HUDEP-2 (cell line): ENCODE measurements around the gene MCM6.
A peak's percentile ranks its signal among the peaks of the same experiment; 100 is the strongest.
"Not testable (repeated sequence)": the region's sequence is repeated elsewhere in the genome, so short reads cannot be mapped to it uniquely, and the experiment has no call there.

Experiments
- DNase-seq, 76 experiments: peaks; one replicate each; lab custom pipeline; 2025; ENCODE audit not compliant: unreplicated experiment in 76 of 76; lab: John Stamatoyannopoulos, UW

MCM6 gene

DNA sequence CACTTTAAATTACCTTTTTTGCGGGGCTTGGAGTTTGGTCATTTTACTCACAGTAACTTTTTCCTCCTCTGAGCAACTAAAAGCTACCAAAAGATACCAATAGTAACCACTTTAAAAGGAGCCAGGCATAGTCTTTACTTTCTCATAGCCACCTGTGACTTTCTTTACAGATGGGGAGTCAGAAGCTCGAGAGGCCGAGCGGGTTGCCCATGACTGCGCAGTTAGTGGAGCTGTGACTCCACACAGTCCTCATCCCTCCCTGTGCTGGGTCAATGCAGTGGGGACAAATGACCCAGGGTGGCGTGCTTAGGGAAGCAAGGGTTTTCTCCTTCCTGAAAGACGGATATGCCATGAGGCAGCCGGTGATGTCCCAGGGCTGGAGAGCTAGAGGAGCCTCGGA lies 51.1 kb downstream of the MCM6 start:
- no peak for DNase-seq

DNA sequence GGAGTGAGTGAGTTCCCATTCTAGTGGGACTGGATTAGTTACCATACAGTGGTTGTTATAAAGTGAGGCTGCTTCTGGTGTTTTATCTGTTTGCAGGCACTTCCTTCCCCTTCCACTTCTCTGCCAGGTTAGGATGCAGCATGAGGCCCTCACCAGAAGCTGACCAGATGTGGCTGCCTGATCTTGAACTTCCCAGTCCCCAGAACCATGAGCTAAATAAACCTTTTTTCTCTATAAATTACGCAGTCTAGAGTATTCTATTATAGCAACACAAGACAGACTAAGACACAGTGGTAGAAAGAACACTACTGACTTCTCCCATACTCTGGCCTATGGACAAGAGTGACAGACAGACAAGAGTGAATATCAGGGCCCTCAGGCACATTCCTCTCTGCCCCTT lies 53.4 kb downstream of the MCM6 start:
- no peak for DNase-seq

DNA sequence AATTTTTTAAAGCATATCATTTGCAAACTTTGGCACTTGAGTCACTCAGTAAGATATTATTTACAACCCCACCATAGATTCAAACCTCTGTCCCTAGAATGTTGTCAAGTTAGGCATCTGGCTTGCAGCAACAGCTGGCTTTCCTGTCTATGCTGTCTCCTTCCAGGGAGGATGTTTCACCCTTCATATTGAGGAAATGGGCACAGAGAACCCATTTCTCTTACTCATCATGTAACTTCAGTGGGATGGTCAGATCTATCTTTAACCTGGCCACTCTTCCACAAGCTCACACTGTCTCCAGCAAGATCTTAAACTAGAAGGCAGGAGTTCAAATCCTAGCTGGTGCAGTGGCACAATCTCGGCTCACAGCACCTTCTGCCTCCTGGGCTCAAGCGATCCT lies 55.1 kb downstream of the MCM6 start:
- DNase-seq = no peak

DNA sequence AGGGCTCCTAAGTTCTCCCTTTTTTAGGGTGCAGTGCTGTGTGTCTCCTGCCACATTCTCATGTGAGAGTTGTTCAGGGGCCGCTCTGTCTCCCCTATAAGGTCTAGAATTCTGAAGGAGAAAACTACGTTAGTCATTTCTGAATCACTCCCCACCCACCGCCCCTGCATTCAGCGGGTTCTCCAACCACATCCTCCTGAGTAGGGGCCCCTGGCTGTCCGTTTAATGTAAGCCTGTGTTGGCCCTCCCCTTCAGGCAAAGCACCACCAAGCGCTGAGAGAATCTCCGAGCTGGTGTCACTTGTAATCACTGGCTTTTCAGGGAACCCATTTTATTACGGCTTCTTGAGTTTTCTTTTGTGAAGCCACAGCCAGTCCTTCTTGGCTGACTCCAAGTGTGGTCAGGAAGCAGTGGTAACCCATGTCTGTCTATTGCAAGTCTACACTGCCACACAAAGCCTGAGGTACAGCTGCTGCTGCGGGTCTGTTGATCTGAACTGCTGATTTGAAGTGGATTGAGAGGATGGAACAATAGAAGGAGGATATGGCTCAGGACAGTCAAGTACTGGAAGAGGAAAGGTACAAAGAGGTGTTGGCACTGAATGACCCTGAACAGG lies 56.1 kb downstream of the MCM6 start:
- no peak for DNase-seq

DNA sequence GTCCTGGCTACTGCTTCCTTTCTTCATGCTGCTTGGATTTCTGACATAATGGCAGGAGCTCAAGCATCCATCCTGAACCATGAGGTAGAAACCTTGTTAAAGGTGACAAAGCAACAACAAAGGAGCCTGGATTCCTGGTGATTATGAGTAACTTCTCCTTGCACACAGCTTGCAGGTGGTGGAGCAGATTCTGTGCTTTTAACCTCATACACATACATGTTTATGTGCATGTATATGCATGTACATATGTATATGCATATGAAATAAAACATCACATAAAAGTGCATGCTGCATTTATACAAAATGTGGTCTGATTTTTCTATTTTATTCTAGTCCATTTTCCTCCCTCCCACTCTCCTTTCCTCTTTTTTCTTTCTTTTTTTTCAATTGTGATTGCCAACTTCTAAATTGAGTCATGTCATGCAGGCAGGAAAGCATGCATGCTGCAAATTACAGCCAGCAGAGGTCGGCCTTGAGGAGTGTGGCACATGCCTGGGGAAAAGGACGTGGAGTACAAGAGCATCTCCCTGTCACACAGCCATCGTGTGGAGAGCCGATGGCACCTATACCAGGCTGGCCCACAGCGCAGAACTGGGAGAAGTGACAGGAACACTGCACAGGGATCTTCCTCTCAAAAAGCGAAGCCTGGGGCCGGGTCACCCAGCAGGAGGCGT lies 57.2 kb downstream of the MCM6 start:
- peak in 13 of 76 experiments; percentile 1 to 36 (median 18) for DNase-seq

DNA sequence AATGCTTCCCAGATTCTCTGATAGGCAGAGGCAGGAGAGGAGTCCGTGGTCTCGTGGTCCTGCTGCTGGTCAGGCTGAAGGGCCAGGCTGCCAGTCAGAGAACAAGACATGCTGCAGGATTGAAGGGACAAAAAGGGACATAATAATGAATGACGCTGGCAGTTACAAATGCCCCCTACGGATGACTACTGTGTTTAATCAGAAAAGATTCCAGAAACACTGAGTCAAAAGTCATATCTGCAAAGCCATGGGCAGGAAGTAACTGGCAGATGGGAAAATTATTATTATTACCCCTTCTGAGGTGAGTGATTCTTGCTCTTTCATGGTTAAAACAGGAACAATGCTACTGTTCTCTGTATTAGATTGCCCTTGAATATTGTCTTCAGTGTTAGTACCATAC lies 58.3 kb downstream of the MCM6 start:
- DNase-seq = no peak

DNA sequence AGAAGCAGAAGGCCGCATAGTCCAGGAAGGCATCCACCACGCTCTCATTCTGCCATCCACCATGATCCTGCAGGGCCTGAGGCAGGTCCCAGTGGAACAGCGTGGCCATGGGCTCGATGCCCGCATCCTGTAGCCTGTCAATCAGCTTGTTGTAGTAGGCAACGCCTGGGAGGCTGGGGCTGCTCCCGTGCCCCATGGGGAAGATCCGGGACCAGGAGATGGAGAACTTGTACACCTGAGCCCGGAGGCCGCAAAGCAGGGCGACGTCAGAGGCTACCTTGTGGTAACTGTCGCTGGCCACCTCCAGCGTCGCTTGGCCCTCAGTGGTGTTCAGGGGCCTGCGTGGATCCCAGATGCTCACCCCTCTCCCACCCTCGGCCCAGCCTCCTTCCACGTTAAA lies 58.8 kb downstream of the MCM6 start:
- no peak for DNase-seq

DNA sequence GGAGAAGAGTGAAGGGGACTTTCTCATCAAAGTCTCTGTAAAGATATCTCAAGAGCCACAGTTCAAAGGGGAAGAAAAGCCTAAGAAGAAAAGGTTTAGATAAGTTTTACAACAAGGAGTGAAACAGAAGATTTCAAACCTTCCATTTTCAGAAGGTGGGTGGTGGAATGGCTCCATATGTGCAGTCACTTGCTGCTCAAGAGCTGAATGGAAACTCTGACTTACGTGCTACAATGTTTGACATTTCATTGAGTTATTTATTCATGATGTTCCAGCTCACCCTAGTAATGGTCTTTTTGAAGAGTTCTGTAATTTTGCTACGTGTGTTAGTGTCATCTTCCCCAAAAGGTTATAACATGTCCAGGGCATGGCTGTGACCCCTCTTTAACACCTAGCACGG lies 61.0 kb downstream of the MCM6 start:
- no peak for DNase-seq

DNA sequence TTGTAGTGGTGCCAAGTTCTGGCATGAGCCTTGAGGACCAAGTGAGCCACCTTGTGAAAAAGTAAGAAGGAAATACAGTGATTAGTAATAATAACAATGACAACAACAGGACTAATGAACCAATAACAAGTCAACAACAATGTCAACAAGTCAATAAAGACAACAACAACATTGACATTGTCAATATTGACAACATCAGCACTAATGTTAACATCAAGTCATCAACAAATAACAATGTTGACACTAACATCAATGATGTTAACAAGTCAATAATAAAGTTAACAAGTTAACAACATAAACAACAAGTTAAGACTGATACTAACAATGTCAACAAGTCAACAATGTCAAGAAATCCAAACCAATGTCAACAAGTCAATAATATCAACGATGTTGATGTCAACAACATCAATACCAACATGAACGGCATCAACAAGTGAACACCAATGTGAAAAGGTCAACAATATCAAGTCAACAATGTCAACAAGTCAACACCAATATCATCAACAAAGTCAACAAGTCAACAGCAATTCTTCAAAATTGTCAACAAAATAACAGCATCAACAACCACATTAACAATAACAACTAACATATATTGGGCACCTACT lies 63.2 kb downstream of the MCM6 start:
- no peak for DNase-seq

DNA sequence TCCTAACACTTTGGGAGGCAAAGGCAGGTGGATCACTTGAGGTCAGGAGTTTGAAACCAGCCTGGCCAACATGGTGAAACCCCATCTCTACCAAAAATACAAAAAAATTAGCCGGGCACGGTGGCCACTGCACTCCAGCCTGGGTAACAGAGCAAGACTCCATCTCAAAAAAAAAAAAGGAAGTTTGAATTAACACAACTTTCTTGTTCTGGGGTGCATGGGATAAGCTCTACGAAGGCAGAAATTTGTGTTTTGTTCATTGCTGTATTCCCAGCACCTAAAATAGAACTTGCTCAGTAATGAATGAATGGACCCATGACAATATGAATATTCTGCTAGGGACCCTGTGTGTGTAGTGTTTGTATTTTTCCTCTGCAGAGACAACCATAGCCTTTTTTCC lies 68.4 kb downstream of the MCM6 start:
- not testable (repeated sequence) for DNase-seq

DNA sequence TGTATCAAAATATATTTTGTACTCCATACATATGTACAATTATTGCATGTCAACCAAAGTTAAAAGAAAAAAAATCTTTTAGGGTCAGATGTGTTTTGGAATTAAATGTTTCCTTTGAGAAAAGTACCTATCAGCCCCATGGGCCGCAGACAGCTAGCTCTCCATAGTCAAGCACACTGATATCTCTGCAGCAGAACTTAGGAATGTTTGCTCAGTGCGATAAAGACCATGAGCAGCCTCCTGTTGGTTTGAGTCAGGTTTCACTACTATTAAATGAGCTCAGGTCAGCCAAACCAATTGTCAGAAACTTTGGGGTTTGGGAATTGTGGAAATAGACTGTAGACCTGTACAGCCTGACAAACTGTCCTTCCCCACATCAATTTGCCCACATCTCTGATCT lies 73.0 kb downstream of the MCM6 start:
- DNase-seq = no peak

DNA sequence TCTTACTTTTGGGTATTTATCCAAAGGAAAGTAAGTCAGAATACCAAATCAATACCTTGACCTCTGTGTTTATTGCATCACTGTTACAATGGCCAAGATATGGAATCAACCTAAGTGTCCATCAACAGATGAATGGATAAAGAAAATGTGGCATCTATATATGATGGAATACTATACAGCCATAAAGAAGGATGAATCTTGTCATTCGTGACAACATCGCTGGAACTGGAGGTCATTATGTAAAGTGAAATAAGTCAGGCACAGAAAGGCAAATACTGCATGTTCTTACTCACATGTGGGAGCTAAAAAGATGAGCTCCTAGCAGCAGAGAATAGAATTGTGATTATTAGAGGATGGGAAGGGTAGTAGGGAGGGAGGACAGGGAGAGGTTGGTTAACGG lies 73.9 kb downstream of the MCM6 start:
- DNase-seq = no peak

DNA sequence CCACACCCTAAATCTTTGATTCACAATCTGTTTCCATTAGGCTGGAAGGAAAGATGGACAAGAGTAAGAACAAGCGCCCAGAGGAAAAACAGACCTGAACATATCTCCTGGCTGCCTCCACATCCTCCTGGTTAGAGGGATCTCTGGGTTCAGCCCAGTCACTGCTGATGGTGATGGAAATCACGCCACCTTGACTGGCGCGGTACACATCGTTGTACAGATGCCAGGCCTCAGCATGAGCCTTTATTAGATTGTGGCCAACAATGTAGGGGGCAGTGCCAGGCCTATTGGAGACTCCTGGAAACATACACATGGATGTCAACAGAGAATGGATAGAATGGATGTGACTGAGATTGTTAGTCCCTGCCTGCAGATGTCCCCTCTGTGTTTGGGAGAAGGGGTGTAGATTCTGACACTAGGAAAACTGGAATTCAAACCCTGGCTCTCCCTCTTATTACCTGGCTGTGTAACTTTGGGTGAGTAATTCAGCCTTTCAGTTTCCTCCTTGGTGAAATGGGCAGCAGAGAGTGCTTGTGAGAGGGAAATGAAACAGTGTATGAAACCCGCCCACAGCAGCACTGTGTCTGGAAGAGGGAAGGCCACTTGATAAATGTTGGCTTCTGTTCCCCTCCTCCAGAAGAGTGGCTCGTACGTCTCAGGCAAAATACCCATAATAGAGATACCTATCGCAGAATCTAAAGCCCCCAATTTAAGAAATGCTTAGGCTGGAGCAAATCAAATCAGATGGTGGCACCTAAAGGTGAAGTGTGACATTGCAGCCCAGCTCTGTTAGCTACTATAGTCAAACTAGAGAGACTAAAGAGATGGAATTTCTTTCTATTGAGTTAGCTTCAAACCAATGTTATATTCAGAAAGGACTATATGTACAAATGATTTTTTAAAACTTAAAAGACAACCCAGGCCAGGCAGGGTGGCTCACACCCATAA lies 75.5 kb downstream of the MCM6 start:
- DNase-seq = no peak

DNA sequence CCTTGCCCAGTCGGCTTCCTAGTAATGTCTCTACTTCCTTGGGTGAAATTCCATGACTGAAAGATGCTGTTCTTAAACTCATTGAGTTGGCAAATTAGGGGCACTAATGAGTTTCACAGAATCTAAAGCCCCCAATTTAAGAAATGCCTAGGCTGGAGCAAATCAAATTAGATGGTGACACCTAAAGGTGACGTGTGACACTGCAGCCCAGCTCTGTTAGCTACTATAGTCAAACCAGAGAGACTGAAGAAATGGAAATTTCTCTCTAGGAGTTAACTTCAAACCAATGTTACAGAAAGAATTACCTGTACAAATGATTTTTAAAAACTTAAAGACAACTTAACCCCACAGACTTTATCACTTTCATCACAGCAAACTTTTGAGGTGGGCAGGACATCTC lies 76.5 kb downstream of the MCM6 start:
- no peak for DNase-seq

DNA sequence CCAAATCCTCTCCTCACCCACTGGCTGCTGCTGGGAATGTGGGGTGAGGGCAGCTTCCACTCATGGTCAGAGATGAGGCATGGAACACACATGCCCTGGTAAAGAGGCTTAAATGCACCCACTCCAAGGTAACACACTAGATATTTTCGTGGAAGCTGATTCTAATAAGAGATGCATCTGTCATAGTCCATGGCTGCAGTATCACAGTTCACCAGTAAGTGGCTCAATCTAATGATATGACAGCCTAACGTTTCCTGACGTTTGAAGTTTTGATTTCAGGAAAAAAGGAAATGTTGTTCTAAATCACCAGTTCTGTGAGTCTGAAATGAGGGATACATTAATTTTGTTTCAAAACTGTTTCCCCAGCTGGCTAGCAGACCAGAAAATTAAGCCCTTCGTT lies 77.5 kb downstream of the MCM6 start:
- DNase-seq = peak in 1 of 76 experiments; percentile 8

DNA sequence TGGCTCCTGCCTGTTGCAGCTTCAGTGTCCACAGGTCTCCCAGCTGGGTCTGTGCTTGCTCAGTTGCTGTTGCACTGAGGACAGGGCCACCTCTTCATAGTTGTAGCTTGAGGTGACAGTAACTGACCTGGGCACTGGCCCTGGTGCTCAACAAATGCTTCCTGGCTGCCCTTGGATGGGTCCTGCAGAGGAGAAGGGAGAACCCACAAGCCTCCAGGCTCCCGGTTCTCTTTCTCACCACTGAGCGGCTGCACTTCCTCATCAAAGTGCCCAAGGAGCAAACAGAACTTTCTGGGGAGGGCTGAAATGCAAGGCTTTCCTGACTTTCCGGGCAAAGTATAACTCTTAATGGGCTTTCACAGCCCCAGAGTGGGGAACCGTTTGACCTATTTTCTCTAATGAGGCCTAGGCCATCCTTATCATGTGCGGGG lies 78.0 kb downstream of the MCM6 start:
- DNase-seq = no peak

DNA sequence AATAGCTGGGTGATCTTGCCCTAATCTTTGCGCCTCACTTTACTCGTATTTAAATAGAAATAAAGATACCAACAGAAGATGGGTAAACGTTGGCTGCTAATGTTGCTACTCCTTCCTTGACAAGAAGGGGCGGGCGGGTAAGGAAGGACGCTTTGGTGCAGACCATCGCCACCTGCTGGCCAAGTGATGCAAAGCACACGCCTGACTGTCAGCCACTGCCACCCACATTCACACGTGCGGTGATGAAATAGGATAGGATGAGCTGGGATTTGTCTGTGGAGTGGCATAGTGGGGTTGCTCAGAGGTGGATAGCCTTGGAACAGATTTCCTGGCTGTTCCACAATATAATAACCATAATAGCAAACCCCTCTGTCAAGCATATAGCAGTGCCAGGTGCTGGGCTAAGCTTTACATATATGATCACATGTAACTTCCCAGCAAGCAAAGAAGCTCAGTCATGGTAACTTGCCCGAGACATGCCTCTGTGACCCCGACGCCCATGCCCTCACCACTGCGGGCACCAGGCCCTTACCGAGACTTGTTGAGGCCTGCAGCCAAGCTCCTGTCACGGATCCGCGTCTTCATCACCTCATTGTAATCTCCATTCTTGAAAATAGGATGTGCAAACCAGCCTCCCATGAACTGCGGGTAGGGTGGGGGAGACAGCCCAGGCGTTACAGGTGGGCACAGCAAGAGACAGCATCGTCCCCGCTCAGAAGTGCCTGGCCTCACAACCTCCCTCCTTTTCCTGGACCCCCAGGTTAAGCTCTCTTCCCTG lies 78.6 kb downstream of the MCM6 start:
- peak in 68 of 76 experiments; percentile 1 to 74 (median 47) for DNase-seq

DNA sequence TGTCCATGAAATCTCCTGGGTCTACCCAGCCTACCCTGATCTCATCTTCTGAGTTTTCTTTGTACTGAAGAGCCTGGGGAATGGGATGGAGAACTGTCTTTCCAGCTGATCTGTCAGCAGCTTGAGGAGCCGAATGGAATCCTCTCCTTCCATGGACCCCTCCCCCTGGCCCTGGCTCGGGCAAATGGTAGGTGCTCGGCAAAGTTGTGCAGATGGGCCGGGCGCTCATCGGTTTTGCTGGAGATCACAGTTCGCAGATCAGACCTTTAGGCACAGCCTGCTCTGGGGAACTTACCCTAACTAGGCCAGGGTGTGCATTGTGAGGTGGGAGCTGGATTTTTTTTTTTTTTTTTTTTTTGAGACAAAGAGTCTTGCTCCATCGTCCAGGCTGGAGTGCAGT lies 79.6 kb downstream of the MCM6 start:
- DNase-seq = no peak

DNA sequence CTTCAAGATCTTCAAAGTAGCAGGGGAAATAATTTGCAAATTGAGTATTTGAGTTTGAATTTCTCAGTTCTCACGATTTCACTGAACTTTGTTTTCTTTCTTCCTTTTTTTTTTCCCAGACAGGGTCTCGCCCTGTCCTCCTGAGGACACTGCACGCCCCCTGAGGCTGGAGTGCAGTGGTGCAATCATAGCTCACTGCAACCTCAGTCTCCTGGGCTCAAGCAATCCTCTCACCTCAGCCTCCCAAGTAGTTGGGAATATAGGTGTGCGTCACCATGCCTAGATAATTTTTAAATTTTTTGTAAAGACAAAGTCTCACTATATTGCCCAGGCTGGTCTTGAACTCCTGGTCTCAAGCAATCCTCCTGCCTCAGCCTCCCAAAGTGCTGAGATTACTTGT lies 80.6 kb downstream of the MCM6 start:
- DNase-seq = not testable (repeated sequence)

DNA sequence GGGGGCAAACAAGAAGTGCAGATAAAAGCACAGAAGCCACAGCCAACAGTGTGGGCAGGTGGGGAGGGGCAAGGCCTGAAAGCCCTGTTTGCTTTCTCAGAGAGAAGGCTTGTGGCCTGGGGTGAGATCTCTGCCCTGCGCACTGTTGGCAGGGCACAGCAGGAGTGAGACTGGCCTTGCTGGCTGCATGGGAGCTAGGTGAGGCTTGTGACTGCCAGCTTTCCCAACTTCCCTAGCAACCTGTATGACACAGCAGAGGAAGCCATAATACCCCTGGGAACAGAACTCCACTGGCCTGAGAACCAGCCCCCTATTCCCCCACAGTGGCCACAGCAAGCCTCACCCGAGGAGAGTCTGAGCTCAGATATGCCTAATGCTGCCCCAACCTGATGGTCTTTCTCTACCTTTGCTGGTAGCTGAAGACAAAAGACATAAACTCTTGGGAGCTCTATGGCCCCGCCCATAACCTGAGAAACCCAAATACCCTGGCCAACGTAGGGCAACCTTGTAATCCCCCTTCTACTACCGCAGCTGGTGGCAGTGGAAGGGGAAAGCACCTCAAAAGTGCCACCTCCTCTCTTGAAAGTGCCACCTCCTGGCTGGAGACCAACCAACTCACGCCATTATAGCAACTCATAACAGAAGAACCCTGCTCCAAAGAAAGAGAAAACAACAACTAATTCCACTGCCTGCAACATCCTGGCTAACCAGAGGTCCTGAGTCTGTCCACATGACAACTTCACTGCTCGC lies 83.7 kb downstream of the MCM6 start:
- no peak for DNase-seq
